OCI-M2 (cell line): ENCODE data around the gene STK17A.
"Not testable (repeated sequence)": the region's sequence is repeated elsewhere in the genome, so short reads cannot be mapped to it uniquely, and the experiment has no call there.

Experiments
- DNase-seq: peaks from one replicate; lab custom pipeline; 2025; ENCODE audit not compliant: unreplicated experiment; lab: John Stamatoyannopoulos, UW

Gene STK17A

DNA sequence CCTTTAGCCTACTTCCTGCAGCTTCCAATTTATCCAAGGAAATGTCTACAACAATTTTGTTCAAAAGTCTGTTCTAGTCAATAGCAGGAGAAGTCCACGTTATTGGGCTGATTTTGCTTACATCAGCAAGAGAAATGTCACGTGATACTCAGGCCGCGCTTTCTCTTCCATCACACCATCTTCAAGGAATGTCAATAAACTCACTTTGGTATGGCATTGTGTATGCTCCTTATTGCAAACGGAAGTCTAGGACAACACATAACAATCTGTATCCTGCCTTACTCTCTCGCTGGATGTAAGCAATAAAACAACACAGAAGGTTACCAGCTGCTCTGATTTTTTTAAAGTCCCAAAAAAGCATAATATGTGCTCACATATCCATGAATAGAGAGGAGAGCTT lies 17.1 kb upstream of the STK17A start:
- no peak for DNase-seq

DNA sequence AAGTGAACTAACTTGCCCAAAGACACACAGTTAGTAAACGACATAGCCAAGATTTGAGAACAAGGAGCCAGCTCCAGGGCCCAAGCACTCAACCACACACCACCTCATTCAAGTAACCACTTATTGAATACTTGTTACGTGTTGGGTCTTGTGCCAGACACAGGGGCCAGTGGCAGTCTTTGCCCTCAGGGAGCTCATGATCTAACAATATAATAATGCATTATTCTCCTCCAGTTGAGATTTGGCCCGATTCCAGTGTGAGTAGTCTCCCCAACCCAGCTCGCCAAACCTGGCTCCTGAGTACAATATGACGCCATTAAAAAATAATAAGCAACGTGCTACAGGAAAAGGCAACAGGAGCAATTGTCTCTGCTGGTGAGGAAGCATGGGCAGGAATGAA lies 14.4 kb upstream of the STK17A start:
- DNase-seq: no peak

DNA sequence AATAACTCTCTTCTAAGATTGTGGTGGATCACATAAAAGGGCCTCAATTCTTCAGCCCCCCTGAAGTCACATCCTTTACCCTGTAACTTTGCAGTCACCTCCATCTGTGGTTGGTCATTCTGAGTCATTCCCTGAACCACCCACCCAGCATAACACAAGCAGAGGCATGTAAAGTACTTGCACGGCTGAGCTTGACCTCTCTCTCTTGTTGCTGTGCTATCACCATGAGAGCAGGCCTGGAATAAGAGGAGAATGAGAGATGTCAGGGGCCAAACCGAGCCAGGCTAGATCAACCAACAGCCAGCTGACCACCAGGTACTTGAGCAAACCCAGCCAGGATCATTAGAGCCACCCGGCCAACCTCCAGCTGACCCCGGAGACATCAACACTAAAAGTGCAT lies 13.5 kb upstream of the STK17A start:
- DNase-seq: no peak

DNA sequence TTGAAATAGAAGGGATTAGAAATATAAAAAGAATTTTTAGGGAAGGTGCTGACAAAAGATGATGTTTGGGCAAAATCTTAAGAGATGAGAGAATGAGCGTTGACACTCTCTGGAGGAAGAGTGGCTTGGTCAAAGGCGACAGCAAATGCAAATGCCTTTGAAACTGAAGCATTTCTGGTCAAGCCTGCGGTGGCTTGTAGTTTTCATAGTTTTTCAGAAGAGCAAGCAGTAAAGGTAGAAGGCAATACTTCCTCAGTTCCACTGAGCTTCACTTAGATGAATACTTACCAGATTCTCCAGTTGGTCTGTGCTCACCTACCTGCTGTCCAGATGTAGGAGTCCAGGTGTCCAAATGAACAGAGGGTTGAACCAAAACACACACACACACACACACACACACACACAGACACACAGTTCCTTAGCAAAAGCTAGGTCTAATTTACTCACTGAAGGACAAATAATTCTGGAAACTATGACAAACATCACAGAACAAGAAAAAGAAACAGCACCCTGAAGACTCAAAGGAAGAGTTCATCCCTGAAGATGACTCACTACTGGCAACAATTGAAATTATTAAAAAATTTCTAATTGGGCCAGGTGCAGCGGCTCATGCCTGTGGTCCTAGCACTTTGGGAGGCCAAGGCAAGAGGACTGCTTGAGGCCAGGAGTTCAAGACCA lies 12.1 kb upstream of the STK17A start:
- DNase-seq: no peak

DNA sequence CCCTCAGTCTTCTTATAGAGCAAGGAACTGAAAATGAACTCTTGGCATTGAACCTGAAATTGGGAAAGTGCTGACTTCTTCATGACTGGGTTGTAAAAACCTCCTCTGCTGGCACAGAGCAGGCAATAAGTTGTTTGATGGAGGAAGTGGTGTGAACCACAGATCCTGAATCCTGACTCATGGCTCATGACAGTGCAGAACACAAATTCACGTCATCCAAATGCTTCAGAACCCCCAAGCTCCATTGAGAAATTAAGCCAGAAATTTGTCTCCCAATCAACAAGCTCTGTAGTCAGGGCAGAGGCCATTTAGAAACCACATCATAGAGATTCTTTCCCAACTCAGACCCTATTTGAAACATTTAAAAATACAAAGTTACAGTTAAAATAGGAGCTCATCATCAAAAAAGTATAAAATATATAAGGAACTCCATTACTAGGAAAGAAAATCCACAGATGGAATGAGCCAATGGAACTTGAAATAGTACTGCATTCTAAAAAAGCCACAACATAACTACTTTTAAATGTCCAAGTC lies 10.3 kb upstream of the STK17A start:
- DNase-seq: no peak

DNA sequence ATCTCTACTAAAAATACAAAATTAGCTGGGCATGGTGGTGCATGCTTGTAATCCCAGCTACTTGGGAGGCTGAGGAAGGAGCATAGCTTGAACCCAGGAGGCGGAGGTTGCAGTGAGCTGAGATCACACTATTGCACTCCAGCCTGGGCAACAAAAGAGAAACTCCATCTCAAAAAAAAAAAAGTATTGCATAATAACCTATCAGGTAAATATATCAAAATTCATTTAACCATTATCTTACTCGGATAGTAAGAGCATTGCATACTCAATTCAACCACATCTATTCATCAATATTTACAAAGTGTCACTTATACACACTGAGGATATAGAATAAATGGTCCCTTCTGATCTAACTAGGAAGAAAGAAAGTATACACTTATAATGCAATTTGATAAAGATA lies 9.1 kb upstream of the STK17A start:
- not testable (repeated sequence) for DNase-seq

DNA sequence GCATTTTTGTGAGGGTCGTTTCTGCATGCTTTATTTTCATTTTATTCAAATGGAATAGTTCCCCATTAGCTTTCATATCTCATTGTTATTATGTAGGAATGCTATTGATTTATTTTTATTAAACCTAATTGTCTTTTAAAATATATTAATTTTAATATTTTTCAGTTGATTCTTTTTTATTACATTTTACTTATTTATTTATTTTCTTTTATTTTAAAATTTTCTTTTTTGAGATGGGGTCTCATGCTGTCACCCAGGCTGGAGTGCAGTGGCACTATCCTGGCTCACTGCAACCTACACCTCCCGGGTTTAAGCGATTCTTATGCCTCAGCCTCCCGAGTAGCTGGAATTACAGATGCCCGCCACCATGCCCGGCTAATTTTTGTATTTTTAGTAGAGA lies 7.4 kb upstream of the STK17A start:
- DNase-seq: no peak

DNA sequence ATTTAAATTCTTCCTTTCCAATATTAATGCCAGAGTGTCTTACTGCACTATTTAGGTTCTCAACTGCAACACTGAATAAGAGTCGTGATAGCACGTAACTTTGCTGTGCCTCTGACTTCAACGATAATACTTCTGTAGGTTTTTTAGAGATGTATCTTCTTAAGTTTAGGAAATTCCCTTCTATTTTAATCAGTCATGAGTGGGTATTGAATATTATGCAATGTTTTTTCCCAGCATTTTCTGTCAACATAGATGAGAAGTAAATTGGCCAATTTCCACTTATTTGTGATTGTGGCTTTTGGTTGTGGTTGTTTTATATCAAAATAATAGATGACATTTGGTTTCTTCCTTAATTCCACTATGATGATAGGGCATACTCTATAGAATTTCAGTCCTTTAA lies 6.7 kb upstream of the STK17A start:
- DNase-seq: no peak

DNA sequence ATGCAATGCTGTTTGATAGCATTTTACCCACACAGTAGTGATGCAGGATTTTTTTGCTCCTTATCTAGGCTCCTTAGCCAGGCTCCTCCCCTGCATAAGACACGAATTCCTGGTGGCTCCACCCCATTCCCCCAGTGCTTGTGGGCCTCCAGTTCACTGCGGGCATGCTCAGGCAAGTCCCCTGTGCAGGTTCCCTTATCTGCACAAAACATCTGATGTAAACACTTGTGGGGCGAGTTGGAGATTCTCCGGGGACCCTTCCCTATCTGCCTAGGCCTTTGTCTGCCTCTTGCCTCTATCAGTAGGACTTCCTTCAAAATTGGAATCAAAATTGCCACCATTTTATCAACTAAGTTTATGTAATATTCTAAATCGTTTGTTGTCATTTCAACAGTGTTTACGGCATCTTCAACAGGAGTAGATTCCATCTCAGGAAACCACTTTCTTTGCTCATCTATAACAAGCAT lies 5.4 kb upstream of the STK17A start:
- no peak for DNase-seq

DNA sequence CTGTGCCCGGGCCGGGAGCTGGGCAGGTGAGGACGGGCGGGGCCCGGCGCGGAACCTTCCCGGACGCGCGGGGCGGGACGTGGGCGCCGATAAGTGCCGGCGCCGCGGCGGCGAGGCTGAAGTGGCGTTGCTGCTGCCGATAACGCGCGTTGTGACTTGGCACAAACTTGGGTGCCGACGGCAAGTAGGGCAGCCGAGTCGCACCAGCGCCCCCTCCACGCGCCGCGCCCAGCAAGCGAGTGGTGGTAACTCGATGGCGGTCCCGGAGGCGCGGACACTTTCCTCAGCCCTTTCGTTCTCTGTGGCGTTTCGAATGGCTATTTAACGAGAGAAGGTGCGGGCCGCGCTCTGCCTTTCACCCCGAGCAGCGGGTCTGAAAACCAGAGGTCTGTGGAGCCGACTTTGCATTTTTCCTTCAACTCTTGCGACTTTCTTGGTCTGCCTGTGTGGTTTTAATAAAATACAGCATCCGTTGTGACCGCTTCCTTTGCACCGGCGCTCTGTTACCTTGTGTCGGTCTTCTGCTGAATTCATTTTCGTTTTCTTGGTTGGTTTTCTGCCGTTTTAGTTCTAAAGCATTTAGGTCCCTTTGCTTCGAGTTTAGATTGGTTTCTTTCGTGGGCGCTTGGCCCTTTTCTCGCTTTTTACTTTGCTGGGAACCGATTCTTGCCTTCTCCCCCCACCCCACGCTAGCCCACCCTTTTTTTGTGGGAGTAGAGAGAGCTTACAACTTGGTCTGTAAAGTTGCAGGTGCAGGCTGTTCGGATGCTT lies 701 bp downstream of the STK17A start:
- DNase-seq: no peak

DNA sequence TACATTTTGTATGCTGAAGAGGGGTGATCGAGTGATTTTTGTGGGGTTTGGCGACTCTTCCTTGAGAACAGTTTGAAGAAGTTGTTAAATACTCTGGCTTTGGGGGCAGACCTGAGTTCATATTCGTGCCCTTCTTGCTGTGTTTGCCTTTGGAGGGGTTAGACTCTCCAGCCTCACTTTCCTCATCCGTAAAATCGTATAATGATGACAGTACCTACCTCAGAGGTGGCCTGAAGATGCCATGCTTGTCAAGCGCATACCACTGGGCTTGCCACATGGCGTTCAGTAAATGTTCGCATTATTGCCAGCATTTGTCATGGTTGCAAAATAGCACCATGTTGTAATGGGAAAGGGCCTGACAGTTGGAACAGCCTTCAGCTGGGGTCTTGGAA lies 1.3 kb downstream of the STK17A start:
- DNase-seq: no peak

DNA sequence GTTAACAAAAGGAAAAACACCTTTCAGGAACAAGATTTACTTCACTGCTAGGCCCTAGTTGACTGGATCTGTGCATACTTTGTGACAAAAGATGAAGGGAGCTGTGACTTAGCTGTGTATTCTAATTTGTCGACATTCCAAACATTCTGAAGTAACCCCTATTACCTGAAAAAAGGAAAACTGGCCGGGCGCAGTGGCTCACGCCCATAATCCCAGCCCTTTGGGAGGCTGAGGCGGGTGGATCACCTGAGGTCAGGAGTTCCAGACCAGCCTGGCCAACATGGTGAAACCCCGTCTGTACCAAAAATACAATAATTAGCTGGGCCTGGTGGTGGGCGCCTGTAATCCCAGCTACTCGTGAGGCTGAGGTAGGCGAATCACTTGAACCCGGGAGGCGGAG lies 1.8 kb downstream of the STK17A start:
- not testable (repeated sequence) for DNase-seq

DNA sequence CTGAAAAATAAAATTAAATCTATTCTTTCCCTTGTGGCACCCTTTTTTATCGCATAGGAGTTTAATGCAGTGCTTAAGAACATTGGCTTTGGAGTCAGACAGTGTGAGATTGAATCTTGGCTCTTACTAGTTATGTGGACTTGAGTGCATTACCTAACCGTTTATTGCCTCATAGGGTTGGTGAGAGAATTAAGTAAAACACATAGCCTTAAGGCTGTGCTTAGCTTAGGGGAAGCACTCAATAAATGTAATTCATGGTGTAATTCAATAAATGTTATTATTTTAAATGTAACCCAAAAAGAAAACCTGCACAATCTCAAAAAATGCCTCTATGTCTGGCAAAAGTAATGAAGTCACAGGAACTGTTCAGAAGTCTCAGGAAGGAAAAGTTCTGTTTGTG lies 2.7 kb downstream of the STK17A start:
- no peak for DNase-seq

DNA sequence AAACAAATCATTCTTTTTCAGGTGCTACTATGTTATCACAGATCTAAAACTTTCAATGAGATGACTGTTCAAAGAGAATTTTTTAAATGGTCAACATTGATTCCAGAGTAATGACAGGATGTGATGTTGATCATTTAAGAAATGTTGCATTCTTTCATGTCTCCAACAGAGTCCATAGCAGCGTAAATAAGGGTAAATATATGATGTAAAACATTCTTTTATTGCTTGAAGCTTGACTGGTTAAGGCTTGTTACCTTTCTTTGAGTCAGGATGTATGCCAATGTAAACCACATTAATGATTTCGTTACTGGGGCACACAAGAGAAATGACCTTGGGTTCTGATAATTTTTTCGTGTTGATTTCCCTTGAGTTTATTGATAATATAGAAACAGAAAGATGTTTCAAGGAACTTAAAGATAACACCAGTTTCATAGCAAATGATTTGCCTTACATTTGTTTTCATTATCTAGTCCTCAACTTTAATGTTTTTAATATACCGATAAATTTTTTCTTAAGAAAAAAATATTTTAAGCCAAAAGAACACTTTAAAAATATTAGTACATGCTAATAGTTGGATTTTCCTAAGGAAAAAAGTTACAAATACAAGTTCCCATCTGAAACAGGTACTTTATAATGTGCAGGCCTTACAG lies 3.5 kb downstream of the STK17A start:
- no peak for DNase-seq

DNA sequence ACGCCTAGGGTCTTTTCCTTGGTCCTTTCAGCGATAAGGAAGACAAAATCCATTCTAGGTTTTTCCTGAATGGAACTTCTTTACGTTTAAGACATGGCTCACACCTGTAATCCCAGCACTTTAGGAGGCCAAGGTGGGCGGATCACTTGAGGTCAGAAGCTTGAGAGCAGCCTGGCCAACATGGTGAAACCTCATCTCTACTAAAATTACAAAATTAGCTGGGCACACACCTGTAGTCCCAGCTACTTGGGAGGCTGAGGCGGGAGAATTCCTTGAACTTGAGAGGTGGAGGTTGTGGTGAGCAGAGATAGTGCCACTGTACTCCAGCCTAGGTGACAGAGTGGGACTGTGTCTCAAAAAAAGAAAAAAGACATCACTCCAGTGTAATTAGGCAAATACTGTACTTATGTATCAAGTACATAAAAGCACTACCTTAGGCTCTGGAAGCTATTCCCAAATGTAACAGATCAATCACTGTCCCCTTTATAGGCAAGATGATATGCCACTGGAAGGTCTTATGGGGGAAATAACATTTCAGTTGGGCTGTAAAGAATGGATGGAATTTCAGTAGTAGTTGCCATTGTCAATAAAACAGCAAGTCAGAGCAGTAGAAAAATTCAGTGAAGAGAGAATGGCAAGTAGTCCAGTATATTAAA lies 5.7 kb downstream of the STK17A start:
- DNase-seq: no peak

DNA sequence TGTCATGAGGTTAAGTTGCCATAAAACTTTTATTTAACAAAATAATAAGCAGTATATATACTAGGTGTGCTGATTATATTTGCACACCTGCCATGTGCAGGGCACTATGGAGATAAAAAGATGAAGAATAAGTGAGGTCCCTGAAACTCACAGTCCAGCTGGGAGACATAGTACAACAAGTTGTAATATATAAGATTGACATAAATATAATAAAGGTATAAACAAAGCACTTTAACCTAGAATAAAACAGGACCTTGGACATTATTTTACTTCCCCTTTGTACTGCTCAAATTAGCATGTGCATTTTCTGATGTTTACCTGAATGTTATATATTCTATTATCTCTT lies 6.2 kb downstream of the STK17A start:
- DNase-seq: no peak

DNA sequence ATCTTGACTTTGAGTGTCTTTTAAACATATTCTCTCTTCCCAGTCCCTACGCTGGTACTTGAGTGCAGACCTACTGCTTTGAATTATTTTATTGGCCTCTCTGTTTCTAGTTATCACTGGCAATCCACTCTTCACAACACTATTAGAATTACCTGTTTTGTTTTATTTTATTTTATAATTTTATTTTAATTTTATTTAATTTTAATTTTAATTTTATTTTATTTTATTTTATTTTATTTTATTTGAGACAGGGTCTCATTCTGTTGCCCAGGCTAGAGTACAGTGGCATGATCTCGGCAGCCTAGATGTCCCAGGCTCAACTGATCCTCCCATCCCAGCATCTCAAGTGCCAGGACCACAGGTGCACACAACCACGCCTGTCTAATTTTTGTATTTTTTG lies 6.8 kb downstream of the STK17A start:
- DNase-seq: no peak

DNA sequence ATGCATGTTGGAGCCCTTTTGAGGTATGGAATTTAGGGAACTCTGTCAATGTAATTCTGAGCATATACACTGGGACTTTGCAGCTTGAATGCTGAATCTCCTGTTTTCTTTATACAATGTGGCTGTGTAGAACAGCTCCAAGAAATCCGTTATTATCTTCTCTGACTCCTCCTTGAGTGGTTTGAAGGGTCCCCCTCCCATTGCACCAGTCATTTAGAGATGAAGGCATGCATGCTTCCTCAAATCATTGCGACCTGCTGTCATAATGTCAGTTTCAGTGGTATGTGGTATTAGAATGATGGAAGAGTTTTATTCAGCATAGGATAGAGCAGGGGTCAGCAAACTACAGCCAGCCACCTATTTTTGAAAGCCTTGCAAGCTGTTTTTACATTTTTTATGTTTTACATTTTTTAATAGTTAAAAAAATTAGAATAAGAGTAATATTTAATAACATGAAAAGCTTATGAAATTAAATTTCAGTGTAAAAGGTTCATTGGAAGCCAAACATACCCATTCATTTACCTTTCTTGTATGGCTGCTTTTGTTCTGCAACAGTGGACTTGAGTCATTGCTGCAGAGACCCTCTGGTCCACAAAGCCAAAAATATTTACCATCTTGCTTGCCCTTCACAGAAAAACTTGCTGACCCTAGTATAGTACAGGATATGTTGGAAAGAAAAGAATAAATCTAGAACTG lies 8.1 kb downstream of the STK17A start:
- DNase-seq: no peak

DNA sequence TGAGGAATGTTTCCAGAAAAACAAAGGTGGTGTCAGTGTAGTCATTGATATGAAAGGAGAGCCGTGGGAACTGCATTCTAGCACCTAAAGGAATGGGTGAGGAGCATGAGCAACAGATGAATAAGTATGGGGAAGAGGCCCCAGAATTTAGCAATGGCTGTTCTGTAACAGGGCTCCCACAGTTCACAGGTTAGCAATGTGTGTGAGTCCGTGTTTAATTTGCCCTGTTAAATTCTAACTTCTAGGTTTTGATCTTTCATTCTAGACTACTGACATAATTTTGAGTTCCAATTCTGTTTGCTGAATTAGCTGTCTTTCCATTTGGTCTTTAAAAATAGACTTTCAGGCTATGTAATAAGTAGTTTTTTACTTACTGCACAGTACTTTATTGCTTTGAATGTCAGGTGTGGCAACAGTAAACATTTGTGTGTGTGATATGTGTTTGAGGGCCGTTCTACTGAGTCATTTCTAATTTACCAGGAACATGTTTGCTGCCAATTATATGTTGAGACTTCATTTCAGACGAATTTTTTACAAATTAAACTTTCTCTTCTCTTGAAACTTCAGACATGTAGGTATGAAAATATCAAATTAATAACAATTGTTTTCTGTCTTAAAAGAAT lies 8.8 kb downstream of the STK17A start:
- DNase-seq: no peak

DNA sequence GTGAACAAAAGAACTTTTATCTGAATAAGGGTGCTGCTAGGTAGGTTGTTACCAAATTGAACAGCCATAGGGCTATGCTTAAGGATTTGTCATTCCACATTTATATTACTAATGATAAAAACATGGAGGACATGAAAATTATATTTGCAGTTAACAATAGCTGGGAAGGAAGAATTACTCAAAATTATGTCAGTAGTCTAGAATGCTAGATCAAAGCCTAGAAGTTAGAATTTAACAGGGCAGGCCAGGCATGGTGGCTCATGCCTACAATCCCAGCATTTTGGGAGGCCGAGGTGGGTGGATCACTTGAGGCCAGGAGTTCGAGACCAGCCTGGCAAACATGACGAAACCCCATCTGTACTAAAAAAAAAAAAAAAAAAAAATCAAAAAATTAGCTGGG lies 9.4 kb downstream of the STK17A start:
- no peak for DNase-seq

DNA sequence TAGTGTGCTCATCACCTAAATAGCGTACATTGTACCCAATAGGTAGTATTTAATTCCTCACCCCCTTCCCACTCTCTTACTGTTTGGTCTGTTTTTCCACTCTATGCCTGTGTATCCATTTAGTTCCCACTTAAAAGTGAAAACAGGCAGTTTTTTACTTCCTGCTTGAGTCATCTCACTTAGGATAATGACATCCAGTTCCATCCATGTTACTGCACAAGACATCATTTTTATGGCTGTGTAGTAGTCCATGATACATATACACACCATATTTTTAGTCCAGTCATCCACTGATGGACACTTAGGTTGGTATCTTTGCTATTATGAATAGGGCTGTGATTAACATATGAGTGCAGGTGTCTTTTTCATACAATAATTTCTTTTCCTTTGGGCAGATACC lies 10.1 kb downstream of the STK17A start:
- no peak for DNase-seq
